OCI-LY1 (cell line): ENCODE measurements around the gene PPM1E.

Experiments used
- CTCF ChIP-seq: fragments of 200-600 bp; sonication (generic), shearing (Covaris generic); IDR thresholded peaks from 2 replicates; pipeline ENCODE4 v1.5.1; 2017; ENCODE audit warnings: mild to moderate bottlenecking, antibody characterized with exemption, low read length, moderate library complexity, mixed read lengths
- EZH2 ChIP-seq: fragments of 200-600 bp; sonication (generic), shearing (Covaris generic); IDR thresholded peaks from 2 replicates; pipeline ENCODE4 v1.8.0; 2017; ENCODE audit warnings: borderline replicate concordance, mixed run types, mild to moderate bottlenecking, antibody characterized with exemption, low read length, moderate library complexity, mixed read lengths

DNA sequence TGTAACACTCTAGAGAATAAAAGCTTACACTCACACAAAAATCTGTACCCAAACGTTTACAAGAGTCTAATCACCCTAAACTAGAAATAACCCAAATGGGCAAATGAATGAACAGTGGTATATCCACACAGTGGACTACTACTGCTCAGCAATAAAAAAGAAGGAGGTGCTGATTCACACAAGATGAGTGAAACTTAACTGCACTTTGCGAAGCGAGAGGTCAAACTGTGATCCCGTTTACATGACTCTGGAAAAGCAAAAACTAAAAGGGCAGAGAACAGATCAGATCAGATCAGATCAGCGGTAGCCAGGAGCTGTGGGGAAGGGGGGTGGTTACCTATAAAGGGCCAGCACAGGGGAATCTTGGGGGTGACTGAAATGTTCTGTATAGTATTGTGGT is 237.7 kb downstream of the PPM1E start:
- TF ChIP-seq EZH2 (no peak), CTCF (no peak)
